Keratinocyte (primary cell): Measurements from ENCODE around the gene JOSD2. TPM values are rescaled to one million over a fixed set of nuclear protein-coding genes. Genes with fewer than 3 reads are reported as not detected.
"Not testable (repeated sequence)": the region's sequence is repeated elsewhere in the genome, so short reads cannot be mapped to it uniquely, and the experiment has no call there.

ENCODE experiments used
- DNase-seq: peaks from one replicate; pipeline ENCODE4 v3.0.0-alpha.2; 2011; ENCODE audit warnings: low read depth, missing footprints, low spot score
- FAIRE-seq: peaks from 2 replicates; lab custom pipeline; 2011; peaks lifted over from hg19 to GRCh38; lab: Jason Lieb, UNC
- H2AFZ ChIP-seq: 2 replicates; pipeline ENCODE4 v1.6.0; 2012; ENCODE audit warnings: low read length, control low read depth, inconsistent platforms; ENCODE audit not compliant: control insufficient read depth
- H3K27ac ChIP-seq: 2 replicates; pipeline ENCODE4 v1.5.1; 2011; ENCODE audit warnings: low read length; ENCODE audit not compliant: control insufficient read depth, insufficient read depth
- H3K27me3 ChIP-seq: 3 replicates; pipeline ENCODE4 v1.6.0; 2011; ENCODE audit warnings: low read length; ENCODE audit not compliant: control insufficient read depth, insufficient read depth; ENCODE audit errors: extremely low read depth
- H3K36me3 ChIP-seq, 2 experiments: 2 replicates in 1 of 2; 3 replicates in 1 of 2; pipeline ENCODE4 v1.5.1; 2011; ENCODE audit warnings: low read length in 2 of 2, mild to moderate bottlenecking in 1 of 2; ENCODE audit not compliant: control insufficient read depth in 2 of 2, insufficient read depth in 2 of 2; ENCODE audit errors: extremely low read depth in 1 of 2
- H3K4me1 ChIP-seq: 3 replicates; pipeline ENCODE4 v1.5.1; 2011; ENCODE audit warnings: low read length; ENCODE audit not compliant: control insufficient read depth, insufficient read depth; ENCODE audit errors: extremely low read depth
- H3K4me2 ChIP-seq: 3 replicates; pipeline ENCODE4 v1.6.0; 2011; ENCODE audit warnings: low read depth, low read length; ENCODE audit not compliant: control insufficient read depth, insufficient read depth; ENCODE audit errors: extremely low read depth
- H3K4me3 ChIP-seq, 3 experiments: fragments of 200-600 bp in 1 of 3; sonication (generic) in 1 of 3; 2 replicates in 2 of 3; 3 replicates in 1 of 3; pipeline ENCODE4 v1.5.1; 2011 to 2016; ENCODE audit warnings: low read length in 3 of 3, mild to moderate bottlenecking in 3 of 3, control low read depth in 2 of 3, inconsistent platforms in 1 of 3, low read depth in 1 of 3, mixed read lengths in 1 of 3, mixed run types in 1 of 3, moderate library complexity in 1 of 3; ENCODE audit not compliant: control insufficient read depth in 2 of 3, insufficient read depth in 2 of 3; ENCODE audit errors: extremely low read depth in 1 of 3
- H3K79me2 ChIP-seq: 2 replicates; pipeline ENCODE4 v1.6.0; 2012; ENCODE audit warnings: low read length; ENCODE audit not compliant: control insufficient read depth, insufficient read depth
- H3K9ac ChIP-seq: 3 replicates; pipeline ENCODE4 v1.6.0; 2011; ENCODE audit warnings: low read length; ENCODE audit not compliant: control insufficient read depth, insufficient read depth; ENCODE audit errors: extremely low read depth
- H3K9me1 ChIP-seq: 3 replicates; pipeline ENCODE4 v1.6.0; 2011; ENCODE audit warnings: low read length; ENCODE audit not compliant: control insufficient read depth, insufficient read depth; ENCODE audit errors: extremely low read depth
- H3K9me3 ChIP-seq: 2 replicates; pipeline ENCODE4 v1.5.1; 2012; ENCODE audit warnings: low read depth, low read length; ENCODE audit not compliant: control insufficient read depth
- H4K20me1 ChIP-seq: 3 replicates; pipeline ENCODE4 v1.6.0; 2011; ENCODE audit warnings: low read length; ENCODE audit not compliant: control insufficient read depth, insufficient read depth; ENCODE audit errors: extremely low read depth
- EZH2 ChIP-seq: IDR thresholded peaks from one replicate; pipeline ENCODE4 v1.6.1; 2012; ENCODE audit warnings: inconsistent platforms, mild to moderate bottlenecking, low read length, moderate library complexity
- dilution Hi-C: fragments of 300-500 bp; cut with MboI; formaldehyde crosslinking; loops from one replicate; pipeline ENCODE4 v1.7.0; 2020; ENCODE audit warnings: low sequenced_read_pairs; ENCODE audit not compliant: extremely low pct_ligation_motif_present
- polyA plus RNA-seq, 5 experiments: library from polyadenylated mRNA; depleted of rRNA in 3 of 5; stranded (reverse) in 3 of 5; stranded (forward) in 1 of 5; unstranded in 1 of 5; fragments of >200 nt; gene quantifications; 1 replicate in 1 of 5; 2 replicates in 3 of 5; 3 replicates in 1 of 5; pipeline versions ENCODE4 v1.2.1 to v1.2.3, GENCODE V29; 2011 to 2012; ENCODE audit warnings: missing spikeins in 2 of 5, low read depth in 1 of 5, low replicate concordance in 1 of 5
- TF ChIP-seq, protein P1 (sequence below), 3 experiments: IDR thresholded peaks in 1 of 3; conservative IDR thresholded peaks in 1 of 3; optimal IDR thresholded peaks in 1 of 3; 2 replicates in 2 of 3; 3 replicates in 1 of 3; pipeline versions ENCODE3 to v1.5.1; 2011; ENCODE audit warnings: low read length in 3 of 3, mild to moderate bottlenecking in 3 of 3, moderate library complexity in 2 of 3, control low read depth in 1 of 3, inconsistent platforms in 1 of 3; ENCODE audit not compliant: insufficient read depth in 2 of 3; ENCODE audit errors: extremely low read depth in 1 of 3

JOSD2 gene
- polyA plus RNA-seq, 1 donor (not counting 4 experiments of a cell fraction or from before 2014, with no cell fraction given): 18.7 TPM

DNA sequence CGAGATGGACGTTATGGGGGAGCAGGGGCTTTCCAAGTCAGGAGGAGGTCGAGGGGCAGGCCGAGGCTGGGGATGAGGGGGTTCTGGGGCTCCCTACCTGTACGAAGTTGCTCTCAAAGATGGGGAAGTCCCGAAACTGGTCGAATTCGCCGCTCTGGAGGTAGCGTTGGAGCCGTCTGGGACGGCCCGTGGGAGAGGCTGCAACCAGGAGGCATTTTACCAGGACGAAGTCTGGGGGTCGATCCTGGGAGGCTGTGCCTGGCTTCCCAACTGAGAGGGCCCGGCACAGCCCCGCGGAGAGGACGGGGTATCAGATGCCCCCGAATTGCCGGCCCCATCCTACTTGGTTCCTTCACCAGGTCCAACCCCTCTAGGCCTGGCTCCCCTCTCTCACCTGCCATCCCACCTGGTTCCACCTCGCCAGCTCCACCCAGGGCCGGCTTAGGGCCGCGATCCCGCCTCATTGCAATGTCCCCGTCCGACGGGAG lies 35.2 kb downstream of the JOSD2 start:
- Histone ChIP-seq H3K79me2 (peaks cover 19% of the 10 kb centered on the region), H3K9me3 (no peaks in the 10 kb centered on the region), H3K9ac (no peak overlapping the region), H3K4me2 (no peak overlapping the region), H4K20me1 (peaks cover 6% of the 10 kb centered on the region), H2AFZ (no peak overlapping the region), H3K27me3 (no peaks in the 10 kb centered on the region), H3K4me3 (no peak overlapping the region), H3K36me3 (peaks cover 7 to 10% of the 10 kb centered on the region in 2 experiments), H3K9me1 (peaks cover 2% of the 10 kb centered on the region), H3K4me1 (peaks cover 6% of the 10 kb centered on the region), H3K27ac (no peak overlapping the region)
- dilution Hi-C loops: no loop called here
- TF ChIP-seq, protein P1, sequence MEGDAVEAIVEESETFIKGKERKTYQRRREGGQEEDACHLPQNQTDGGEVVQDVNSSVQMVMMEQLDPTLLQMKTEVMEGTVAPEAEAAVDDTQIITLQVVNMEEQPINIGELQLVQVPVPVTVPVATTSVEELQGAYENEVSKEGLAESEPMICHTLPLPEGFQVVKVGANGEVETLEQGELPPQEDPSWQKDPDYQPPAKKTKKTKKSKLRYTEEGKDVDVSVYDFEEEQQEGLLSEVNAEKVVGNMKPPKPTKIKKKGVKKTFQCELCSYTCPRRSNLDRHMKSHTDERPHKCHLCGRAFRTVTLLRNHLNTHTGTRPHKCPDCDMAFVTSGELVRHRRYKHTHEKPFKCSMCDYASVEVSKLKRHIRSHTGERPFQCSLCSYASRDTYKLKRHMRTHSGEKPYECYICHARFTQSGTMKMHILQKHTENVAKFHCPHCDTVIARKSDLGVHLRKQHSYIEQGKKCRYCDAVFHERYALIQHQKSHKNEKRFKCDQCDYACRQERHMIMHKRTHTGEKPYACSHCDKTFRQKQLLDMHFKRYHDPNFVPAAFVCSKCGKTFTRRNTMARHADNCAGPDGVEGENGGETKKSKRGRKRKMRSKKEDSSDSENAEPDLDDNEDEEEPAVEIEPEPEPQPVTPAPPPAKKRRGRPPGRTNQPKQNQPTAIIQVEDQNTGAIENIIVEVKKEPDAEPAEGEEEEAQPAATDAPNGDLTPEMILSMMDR (optimal IDR thresholded peaks at IDR 0.05 in 1 of 3, IDR thresholded peaks at IDR 0.05 in 1 of 3, conservative IDR thresholded peaks at IDR 0.05 in 1 of 3; ENCODE audit: extremely low read depth in 1 of 3, insufficient read depth in 2 of 3, low read length in 3 of 3): no peak
- no peak for TF ChIP-seq EZH2
- no peak for FAIRE-seq
- DNase-seq: no peak

DNA sequence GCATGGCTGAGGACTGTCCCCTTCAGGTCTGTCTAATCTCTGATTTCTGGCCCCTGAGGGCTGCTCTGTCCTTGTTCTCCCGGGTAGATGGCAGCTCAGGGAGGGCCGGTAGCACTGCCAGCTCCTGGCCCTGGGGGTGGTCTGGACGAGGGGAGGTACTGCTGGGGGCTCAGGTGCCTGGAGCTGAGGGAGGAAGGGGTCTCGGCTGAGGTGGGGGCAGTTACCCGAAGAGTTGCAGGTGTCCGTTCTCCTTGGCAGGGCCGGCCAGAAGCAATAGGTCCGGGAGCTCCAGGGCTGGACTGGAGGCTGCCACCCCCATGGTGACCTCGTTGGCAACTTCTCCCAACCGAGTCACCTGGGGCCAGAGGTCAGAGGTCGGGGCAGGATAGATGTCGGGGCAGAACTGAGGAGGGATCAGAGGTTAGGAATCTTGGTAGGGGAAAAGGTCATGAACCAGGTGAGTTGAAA lies 35.9 kb downstream of the JOSD2 start:
- Histone ChIP-seq H3K4me3 (no peak overlapping the region), H4K20me1 (peaks cover 6% of the 10 kb centered on the region), H3K4me1 (peaks cover 6% of the 10 kb centered on the region), H3K27ac (no peak overlapping the region), H3K9ac (no peak overlapping the region), H3K36me3 (peaks cover 7 to 8% of the 10 kb centered on the region in 2 experiments), H3K9me1 (peaks cover 2% of the 10 kb centered on the region), H3K4me2 (no peak overlapping the region), H3K27me3 (no peaks in the 10 kb centered on the region), H2AFZ (no peak overlapping the region), H3K79me2 (peaks cover 19% of the 10 kb centered on the region), H3K9me3 (no peaks in the 10 kb centered on the region)
- no peak for TF ChIP-seq EZH2
- TF ChIP-seq, protein P1 (optimal IDR thresholded peaks at IDR 0.05 in 1 of 3, IDR thresholded peaks at IDR 0.05 in 1 of 3, conservative IDR thresholded peaks at IDR 0.05 in 1 of 3; ENCODE audit: extremely low read depth in 1 of 3, insufficient read depth in 2 of 3, low read length in 3 of 3): no peak
- FAIRE-seq (no peak), DNase-seq (no peak)
- dilution Hi-C loops: no loop called here

DNA sequence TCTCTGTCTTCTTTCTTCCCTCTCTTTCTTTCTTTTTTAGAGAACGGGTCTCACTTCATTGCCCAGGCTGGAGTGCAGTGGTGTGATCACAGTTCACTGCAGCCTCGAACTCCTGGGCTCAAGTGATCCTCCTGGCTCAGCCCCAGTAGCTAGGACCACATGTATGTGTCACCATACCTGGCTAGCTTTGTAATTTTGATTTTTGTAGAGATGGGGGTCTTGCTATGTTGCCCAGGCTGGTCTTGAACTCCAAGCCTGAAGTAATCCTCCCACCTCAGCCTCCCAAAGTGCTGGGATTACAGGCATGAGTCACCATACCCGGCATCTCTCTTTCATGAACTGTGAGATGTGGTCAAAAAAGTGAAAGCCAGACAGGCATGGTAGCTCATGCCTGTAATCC lies 37.7 kb downstream of the JOSD2 start:
- H3K27me3 ChIP-seq, dilution Hi-C loops, FAIRE-seq: not testable (repeated sequence)

More for the DNA sequence above, 37.7 kb downstream of the JOSD2 start:
- H3K27ac ChIP-seq, H3K9me1 ChIP-seq, H3K4me2 ChIP-seq, H3K4me1 ChIP-seq, DNase-seq, H3K4me3 ChIP-seq, H3K36me3 ChIP-seq, H4K20me1 ChIP-seq, H3K9me3 ChIP-seq, H3K9ac ChIP-seq, H2AFZ ChIP-seq: not testable (repeated sequence)
- peaks cover 14% of the 10 kb centered on the region for H3K79me2 ChIP-seq
